ENCODE results near the gene GCLM.
"Not testable (repeated sequence)": the region's sequence is repeated elsewhere in the genome, so short reads cannot be mapped to it uniquely, and the experiment has no call there.

Gene GCLM

DNA sequence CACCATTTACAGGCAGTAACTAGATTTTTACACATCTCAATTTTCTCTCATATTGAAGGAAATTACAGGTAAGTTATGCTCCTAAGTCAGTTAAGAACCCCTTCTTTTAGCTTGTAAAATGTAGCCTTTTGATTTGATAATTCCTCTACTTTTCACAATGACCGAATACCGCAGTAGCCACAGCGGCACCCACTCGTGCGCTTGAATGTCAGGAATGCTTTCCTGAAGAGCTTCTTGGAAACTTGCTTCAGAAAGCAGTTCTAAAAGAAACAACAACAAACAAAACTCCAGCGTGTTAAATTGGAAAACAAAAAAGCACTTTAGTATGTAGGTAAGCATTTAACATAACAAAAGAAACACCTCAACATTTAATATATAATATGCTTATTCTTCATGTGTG is 20.3 kb downstream of the GCLM start:
- DNase-seq, result no peak

DNA sequence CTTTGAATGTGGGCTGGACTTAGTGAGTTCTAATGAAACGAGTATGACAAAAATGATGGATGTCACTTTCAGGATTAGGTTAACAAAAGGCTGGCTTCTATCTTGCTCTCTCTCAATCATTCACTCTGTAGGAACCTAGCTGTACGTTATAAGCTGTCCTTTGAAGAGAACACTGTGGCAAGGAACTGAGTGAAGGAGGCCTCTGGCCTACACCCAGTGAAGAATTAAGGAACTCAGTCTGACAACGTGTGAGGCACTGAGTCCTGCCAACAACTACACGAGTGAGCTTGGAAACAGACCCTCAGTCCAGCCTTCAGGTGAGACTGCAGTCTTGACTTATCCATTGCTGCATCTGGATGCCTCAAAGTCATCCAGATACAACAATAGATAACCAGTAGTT is 27.0 kb downstream of the GCLM start:
- no peak for DNase-seq

DNA sequence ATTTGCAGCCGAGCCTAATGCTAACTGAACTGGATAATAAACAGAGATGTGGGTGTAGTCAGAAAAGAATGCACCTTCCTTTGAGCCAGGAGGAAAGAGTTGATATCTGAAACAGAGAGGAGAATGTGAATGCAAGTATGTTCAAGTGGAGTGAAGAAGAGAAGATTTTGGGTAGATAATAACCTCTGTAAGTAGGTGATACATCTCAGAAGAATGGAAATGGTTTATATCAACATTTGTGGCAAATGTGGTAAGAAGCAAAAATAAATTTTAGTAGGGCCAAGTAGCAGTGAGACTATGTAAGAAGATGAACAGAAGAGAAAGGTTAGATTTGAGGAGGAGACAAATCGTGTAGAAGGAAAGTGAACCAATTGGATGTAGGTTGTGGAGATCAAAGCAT is 28.5 kb downstream of the GCLM start:
- no peak for DNase-seq

DNA sequence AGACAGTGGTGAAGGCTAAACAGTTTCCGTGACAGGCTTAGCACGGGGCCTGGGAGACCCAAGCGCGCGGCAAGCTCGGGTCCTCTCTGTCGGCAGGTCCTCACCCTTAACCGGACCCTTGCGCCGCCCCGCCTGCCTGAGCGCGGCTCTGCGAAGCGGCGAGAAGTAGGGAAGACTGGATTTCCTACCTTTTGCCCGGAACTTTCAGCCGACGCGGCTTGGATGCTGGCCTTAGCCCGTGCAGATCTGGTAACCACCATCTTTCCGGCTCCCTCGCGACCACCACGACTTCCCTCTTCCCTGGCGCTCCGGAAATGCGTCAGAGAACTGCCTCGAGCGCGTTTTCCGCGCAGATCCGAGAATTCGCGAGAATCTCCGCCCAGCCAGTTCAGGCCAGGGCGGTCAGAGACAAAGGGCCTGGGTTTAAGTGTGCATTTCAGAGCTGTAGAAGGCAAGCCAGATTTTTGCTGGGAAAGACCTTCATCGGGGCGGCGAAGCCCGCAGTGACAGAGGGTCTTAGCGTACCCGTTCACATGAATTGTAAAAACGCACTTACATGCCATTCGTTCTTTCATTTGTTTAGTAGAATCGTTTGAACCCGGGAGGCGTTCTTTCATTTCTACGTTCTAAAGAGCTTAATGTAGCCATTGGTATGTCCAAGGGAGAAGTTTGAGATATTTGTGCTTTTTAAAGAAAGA is 30.2 kb downstream of the GCLM start, which contains the start of gene DNTTIP2:
Gene DNTTIP2, minus strand, starts transcription at position 318 of the 698 bp plus-strand sequence. Its CDS starts 58 bp downstream, at position 260.
- DNase-seq, result peak; percentile 96

DNA sequence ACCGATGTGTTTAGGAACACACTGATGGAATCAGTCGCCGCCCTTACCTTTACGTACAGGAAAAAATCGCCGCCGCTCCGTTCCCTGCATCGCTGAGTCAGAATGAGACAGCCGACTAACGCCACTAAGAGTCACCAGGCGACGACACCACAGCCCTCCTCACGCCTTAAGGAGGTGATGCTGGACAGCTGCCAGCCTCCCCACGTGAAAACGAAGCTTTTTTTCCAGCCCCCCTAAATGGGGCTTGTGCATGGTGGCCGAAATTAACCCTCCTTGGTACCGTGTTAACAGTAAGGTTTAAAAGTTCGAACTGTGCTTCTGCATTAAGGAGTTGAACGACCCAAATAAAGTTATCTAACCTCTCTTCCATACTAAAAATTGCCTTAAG is 30.7 kb downstream of the GCLM start:
- DNase-seq, result peak; percentile 20

DNA sequence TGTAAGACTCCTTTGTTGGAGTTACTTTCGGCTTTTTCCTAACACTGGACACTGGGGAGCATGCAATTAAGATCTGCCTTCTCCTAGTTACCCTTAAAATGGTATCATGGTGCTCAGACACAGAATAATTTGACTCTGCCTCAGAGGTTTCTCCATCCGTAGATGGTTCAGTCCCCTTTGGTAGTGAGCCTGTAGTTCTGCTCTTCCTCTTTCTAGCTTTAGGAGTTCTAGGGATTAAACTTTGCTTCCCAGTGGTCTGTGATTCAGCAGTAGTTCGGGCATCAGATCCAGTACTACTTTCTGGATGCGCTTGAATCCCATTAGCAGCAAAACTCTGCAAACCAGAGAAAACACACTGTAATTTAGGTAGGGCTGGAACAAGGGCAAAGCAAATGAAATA is 31.7 kb downstream of the GCLM start:
- no peak for DNase-seq

DNA sequence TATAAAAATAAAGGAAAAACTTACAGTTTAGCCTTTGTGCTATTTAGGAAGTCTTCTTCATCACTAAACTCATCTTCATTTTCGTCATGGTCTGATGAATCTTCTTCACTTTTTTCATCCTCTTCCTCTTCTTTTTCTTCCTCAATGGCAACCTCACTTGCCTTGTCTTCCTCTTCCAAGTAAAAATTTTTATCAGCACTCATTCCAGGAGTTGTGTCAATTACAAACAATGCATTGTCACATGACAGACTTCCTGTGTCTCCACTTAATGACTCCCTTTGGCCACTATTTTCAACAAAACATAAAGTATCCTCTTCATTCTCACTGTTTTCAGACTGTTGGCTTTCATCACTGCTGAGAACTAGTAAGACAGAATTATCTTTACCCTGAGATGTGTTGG is 33.0 kb downstream of the GCLM start:
- DNase-seq, result no peak

DNA sequence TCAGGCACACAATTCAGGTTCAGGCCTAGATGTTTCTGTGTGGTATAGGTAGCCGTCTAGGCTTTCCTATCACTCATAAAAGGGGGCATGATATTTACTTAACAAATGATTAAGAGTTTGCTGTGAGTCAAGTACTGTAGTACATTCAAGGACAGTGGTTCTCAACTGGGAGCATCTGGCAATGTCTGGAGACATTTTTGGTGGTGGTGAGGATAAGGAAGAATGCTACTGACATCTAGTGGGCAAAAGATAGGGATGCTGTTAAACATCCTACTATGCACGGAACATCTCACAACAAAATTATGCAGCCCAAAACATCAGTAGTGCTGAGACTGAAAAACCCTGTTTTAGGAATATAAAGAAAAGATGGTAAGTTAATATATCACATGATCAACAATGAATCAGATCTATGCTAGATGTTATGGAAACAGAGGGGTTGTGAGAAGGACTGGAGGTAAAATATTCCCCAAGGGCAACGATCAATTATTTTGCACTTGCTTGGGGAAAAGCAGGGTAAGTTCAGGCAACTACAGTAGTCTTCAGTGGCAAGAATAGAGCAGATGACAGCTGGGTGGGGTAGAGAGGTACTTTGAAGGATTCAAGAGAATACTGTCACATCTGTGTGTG is 35.1 kb downstream of the GCLM start:
- DNase-seq, result peak; percentile 21

DNA sequence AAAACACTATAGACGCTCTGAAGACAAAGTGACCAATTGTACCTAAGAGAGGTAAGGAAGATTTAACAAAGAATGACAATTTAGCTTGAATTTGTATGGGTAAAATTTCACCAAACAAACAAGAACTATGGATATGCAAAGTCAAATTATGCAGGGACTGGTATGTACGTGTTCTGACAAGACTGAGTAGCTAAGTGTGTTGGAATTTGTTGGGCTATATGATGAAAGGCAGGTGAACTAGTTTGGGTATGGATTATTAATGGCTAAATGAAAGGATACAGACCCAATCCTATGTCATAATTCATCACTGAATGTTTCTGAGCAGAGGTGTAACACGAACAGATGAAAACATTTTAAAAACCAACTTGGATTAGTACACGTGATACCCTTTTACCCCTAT is 37.9 kb downstream of the GCLM start:
- DNase-seq, result no peak

DNA sequence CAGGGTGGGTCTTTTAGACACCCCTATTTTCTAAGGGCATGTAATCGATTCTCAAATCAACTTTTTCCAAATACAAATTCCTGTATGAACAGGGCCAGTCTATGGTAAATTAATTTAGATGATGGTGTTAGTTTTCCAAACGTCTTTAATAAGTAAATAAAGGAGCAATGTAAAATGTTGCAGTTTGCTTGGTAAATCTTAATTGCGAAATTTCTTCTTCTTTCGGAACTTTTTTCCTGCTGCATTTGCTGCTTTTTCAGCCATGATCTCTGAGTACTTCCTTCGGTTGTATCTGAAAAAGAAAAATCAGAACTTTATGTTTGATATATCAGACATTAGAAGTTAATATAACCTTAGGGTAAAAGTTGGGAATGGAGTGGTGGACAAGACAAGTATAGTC is 39.6 kb downstream of the GCLM start:
- DNase-seq, result no peak

DNA sequence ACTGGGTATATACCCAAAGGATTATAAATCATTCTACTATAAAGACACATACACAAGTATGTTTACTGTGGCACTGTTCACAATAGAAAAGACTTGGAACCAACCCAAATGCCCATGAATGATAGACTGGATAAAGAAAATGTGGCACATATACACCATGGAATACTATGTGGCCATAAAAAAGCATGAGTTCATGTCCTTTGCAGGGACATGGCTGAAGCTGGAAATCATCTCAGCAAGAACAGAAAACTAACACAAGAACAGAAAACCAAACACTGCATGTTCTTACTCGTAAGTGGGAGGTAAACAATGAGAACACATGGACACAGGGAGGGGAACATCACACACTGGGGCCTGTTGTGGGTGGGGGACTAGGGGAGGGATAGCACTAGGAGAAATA is 40.7 kb downstream of the GCLM start:
- not testable (repeated sequence) for DNase-seq

DNA sequence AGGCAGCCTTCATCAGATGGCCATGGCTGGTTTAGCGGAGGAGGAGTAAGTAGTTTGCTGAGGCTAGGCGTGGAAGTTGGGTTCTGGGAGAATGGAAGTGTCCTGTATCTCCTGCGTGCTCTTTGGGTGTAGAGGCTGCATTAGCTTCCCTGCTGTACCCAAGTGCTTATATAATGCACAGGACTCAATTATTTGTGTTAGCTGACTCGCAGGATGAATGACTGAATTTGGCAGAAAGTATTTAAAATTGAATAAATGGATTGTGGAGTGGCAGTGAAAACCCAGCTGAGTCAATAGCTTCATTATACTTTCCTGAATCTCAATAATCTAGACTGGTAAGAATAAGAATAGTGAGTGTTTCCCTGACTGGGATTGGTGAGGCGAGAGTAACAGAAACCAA is 44.0 kb downstream of the GCLM start:
- no peak for DNase-seq

DNA sequence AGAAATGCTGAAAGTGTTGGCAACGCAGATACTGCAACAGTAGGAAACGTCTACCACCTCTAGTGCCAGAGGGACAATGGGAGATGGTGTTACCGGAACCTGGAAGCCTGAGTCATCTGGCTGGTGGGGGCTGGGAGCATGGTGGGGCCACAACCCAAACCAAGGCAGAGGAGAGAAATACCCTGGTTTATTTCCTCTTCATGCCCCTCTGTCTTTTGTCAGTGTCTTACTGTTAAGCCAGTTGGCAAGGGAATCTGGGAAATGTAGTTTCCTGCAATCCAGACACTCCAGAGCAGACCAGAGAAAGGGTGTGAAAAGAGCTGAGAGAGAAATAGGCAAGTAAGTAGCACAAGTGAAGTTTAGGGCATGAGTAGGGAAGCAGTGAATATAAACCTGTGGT is 45.1 kb downstream of the GCLM start:
- no peak for DNase-seq

DNA sequence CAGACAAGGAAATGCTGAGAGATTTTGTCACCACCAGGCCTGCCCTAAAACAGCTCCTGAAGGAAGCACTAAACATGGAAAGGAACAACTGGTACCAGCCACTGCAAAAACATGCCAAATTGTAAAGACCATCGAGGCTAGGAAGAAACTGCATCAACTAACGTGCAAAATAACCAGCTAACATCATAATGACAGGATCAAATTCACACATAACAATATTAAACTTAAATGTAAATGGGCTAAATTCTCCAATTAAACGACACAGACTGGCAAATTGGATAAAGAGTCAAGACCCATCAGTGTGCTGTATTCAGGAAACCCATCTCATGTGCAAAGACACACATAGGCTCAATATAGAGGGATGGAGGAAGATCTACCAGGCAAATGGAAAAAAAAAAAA is 51.6 kb downstream of the GCLM start:
- not testable (repeated sequence) for DNase-seq

DNA sequence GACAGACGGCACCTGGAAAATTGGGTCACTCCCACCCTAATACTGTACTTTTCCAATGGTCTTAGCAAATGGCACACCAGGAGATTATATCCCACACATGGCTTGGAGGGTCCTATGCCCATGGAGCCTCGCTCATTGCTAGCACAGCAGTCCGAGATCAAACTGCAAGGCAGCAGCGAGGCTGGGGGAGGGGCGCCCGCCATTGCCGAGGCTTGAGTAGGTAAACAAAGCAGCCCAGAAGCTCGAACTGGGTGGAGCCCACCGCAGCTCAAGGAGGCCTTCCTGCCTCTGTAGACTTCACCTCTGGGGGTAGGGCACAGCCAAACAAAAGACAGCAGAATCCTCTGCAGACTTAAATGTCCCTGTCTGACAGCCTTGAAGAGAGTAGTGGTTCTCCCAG is 53.2 kb downstream of the GCLM start:
- DNase-seq, result not testable (repeated sequence)

DNA sequence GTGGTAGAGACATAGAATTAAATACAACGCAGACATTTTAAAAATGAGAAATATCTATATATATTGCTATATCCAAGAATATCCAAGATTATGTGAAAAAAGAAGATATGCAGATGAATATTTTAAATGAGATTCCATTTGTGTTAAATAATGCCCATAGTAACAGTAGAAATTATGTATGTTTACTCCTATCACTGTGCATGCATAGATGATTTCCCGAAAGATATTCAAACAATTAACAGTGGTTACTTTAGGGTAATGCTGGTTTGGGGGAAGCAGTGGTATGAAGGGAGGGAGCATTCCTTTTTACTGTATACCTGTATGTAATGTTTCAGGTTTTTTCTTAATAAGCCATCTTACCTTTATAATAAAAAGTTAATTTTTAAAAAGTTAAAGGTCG is 55.3 kb downstream of the GCLM start:
- no peak for DNase-seq

DNA sequence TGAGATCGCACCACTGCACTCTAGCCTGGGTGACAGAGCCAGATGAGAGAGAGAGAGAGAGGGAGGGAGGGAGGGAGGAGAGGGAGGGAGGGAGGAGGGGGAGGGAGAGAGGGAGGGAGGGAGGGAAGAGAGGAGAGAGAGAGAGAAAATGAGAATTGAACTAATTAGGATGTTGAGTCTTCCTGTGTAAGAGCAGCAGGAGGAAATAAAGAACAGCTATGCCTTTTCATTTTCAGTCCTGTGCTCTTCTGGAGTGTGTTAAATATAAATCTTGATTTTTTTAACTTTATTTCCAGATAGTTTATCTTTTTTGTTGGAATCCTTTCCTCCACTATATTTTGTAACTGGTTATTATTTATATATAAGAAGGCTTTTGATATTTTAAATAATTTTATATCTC is 57.4 kb downstream of the GCLM start:
- DNase-seq, result no peak

DNA sequence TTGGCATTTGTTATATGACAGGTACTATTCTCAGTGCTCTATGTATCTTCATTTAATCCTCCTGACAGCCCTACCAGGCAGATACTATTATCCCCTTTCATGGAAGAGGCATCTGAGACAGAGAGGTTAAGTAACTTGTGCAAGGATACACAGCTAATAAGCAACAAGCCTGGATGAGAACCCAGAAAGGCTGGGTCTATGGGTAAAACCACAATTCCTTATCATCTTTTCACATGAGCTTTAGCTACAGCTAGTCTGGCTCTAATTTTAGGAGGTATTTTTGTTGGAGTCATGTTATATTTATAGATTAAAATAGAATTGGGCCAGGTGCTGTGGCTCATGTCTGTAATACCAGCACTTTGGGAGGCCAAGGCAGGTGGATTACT is 57.9 kb downstream of the GCLM start:
- DNase-seq, result no peak

DNA sequence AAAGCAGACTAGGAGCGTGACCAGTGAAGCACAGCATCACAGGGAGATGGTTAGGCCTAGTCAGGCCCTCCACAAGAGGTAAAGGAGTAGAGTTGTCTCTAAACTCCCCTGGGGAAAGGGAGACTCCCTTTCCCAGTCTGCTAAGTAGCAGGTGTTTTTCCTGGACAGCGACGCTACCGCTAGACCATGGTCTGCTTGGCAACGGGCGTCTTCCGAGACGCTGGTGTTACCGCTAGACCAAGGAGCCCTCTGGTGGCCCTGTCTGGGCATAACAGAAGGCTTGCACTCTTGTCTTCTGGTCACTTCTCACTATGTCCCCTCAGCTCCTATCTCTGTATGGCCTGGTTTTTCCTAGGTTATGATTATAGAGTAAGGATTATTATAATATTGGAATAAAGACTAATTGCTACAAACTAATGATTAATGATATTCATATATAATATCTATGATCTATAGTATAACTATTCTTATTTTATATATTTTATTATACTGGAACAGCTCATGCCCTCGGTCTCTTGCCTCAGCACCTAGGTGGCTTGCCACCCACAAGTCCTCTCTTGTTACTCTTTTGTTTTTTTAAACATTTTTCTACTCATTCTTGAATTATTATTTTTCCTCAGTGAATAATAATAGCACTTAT is 58.4 kb downstream of the GCLM start:
- peak; percentile 31 for DNase-seq

DNA sequence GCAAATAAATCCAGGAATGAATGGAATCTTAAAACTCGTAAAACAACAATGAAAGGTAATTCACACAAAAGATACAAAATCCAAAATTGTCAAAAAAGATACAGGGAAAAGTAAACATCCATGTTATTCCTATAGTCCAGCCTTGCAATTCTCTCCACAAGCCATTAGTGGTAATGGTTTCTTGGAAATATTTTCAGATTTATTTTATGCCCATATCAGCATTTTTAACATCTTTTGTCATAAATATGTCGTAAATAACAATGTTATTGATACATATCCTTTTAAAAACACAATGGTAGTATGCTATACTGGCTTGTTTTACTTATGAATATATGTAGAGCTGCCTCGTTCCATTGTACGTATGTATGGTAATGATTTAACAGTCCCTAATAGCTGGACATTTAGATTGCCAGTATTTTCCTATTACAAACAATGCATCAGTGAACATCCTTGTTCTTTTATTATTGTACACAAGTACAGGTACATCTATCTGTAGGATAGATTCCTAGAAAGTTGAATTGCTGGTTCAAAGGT is 60.8 kb downstream of the GCLM start:
- no peak for DNase-seq

DNA sequence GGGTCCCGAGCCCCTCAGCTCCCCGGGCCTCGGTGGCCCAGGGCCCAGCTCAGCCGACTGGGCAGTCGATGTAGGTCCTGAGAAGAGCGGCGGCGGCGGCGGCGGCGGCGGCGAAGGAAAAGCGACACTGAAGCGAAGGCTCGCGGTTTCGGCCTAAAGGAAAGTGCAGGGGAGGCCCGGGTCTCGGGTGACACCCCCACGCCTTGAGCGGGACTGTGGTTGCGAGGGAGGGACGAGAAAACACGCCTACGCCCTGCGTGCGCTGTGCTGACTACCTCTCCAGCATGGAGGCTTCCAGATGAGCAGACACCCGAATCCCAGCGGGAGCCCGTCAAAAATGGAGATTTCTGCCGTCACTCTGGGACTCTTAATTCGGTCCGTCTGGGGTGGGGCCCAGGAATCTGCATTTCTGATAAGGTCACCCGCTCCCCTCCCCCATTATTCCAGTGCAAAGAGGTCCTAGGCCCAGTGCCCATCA is 61.4 kb downstream of the GCLM start:
- DNase-seq, result peak; percentile 54

DNA sequence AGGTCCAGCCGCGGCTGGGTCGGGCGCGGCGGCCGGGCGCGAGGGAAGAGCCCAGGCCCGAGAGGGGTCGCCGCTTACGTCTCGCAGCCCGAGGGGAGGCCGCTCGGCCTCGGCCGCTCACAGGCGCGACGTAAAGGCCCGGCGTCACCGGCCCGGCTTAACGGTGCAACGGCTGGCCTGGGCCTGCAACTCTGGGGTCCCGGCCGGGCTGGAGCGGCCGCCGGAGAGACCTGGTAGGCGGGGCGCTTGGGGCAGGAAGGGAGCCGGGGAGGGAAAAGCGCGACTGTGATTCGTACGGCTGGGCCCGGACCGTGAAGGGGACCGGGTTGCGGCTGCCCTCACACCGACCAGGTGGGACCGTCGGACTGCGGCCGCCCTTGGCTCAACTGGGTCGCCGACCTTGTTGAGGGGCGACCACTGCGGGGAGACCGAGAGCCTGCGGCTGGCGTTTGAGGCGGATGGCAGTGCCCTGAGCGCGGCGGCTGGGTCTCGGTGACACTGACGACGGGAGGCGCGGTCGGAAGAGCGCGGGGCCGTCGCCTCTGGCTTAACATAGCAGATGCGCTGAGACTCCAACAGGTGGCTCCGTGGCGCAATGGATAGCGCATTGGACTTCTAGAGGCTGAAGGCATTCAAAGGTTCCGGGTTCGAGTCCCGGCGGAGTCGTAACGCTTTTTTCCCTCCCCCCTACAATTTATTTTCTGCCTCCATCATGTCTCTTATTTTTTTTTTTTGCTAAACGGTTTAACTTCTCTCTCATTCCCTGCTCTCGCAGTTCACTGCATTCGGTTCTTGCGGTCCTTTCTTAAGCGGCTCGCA is 62.0 kb downstream of the GCLM start:
- DNase-seq, result peak; percentile 88

Measured in NCI-H2029 (cell line).